GM21390 (cell line): ENCODE measurements around the gene PPM1G.
"Not testable (repeated sequence)": the region's sequence is repeated elsewhere in the genome, so short reads cannot be mapped to it uniquely, and the experiment has no call there.

Experiments used
- ATAC-seq: cut with Tn5 transposase; IDR thresholded peaks from one replicate; pipeline ENCODE4 v1.9.1; 2021; ENCODE audit not compliant: unreplicated experiment

The PPM1G gene

DNA sequence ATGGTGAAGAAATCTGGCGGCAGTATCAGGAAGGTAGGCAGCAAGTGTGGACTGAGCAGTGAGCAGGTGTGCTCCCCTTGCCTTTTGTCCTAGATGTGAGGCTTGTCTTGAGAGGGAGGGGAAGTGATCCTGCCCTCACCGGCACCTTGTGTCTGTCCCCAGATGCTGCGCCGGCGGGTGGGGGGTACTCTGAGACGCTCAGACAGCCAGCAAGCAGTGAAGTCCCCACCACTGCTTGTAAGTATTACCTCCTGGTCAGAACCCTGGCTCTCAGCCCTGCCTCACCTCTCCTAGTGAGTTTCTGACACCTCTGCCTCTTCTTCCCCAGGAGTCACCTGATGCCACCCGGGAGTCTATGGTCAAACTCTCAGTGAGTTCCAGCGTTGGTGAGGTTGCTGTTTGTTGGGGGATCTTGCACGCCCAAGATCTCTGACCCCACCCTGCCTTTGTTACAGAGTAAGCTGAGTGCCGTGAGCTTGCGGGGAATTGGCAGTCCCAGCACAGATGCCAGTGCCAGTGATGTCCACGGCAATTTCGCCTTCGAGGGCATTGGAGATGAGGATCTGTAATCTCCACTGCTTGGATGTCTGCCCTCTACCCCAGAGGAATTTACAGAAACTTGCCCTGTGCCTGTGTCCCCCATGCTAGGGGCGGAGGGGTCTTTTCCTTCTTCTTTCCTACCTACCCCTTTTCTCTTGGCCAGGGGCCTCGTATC is 33.1 kb downstream of the PPM1G start:
- ATAC-seq, result no peak

DNA sequence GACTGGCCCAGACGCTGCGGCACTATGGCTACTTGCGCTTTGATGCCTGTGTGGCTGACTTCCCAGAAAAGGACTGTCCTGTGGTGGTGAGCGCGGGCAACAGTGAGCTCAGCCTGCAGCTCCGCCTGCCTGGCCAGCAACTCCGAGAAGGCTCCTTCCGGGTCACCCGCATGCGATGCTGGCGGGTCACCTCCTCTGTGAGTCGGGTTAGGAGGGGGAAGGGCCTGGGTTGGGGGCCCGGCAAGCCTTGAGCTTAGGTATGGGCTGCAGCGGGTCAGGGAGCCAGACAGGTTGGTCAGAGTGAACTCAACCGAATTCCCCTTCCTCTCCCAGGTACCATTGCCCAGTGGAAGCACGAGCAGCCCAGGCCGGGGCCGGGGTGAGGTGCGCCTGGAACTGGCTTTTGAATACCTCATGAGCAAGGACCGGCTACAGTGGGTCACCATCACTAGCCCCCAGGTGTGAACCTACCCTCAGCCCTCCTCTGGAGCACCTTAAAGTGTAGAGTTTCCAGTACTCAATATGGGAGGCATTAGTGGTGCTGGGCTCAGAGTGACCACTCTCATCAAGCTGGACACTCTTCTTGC is 33.8 kb downstream of the PPM1G start:
- no peak for ATAC-seq

DNA sequence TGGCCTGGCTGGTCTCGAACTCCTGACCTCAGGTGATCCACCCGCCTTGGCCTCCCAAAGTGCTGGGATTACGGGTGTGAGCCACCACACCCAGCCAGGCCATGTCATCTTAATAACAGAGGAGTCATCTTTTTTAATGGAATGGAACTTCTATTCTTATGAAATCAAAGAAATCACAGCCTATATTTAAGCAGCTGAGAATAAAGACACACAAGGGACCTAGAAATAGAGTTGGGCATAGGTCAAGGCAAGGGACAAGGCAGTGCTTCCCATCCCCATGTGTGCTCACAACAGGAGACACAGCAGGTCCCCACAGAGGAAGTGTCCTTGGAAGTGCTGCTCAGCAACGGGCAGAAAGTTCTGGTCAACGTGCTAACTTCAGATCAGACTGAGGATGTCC is 35.8 kb downstream of the PPM1G start:
- ATAC-seq, result no peak

- no peak for ATAC-seq
These were observed 36.5 kb downstream of the PPM1G start for GRCh38 chr2:27372937-27373336.

DNA sequence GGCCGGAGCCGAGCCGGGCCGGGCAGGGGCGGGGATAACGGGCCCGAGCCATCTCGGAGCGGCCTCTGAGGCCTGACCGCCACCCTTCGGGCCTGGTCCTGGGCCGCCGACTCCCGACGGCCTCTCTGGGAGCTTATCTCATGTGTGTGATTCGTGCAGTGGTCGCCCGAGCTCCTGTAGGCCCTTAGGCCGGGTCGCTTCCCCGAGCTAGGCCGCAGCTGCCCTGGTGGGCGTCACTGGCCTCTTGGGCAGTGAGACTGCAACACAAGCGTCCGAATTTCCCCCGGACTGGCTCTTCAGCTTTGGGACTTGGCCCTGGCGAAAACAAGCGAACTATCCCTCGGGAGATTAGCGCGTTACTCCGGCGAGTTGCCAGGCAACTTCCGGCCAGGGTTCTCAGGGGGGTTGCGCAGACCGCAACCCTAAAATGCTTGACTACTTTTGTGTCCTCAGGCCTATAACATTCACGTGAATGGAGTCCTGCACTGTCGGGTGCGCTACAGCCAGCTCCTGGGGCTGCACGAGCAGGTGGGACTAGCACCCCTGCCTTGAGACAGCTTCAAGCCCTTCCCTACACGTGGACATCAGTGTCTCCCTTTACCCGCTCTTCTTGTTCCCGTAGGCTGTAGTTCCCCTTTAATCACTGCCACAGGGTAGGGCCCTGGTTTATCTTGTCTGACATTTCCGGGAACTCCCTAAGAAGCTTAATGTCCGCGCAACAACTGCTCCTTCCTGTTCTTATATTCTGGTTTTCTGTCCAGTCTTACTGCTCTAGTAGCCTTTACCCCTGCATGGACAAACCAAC is 38.4 kb downstream of the PPM1G start:
- peak; percentile 32 for ATAC-seq

- peak; percentile 86 for ATAC-seq
These were observed 39.2 kb downstream of the PPM1G start, which contains the start of the genes EIF2B4 and SNX17 for GRCh38 chr2:27370026-27370815. Gene EIF2B4 (minus strand): TSS chr2:27370338. CDS start chr2:27370314, 24 bp downstream. Gene SNX17 (plus strand): TSS chr2:27370616. CDS start chr2:27370744, 128 bp downstream.

DNA sequence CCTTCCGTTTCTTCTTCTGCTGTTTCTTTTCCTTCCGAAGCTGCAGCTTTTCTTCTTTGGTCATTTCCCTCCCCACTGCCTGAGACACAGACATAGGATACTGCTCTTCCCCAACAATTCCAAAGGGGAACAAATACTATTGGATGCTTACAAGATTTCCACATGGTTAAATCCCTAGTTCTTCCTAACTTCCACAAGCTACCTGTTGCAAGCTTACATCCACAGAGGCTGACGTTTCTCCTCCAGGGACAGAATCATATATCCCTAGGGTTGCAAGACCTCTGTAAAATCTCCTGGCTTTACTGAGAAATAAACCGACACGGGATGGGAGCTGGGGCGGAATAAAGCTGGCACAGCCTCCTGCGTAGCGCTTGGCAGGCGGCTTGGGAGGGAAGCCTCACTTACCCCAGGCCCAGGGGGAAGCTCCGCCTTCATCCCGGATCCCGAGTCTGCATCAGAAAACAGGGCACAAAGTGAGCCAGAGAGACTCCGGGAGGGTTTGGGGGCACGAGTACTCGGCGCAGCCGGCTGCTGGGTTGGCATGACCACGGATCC is 39.8 kb downstream of the PPM1G start:
- peak; percentile 6 for ATAC-seq

DNA sequence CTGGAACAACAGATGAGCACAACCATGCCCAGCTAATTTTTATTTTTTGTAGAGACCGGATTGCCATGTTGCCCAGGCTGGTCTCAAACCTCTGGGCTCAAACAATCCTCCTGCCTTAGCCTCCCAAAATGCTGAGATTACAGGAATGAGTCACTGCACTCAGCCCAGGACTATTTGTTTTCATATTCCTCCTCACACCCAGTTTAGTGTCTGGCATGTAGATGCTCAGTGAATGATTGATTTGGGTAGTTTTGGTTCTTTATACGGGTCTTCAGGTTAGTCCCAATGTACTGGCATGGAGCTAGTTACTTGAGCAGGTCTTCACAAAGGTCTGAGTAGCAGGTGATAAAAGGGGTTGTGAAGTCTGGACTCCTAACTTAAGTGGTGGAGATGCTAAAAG is 45.5 kb downstream of the PPM1G start:
- no peak for ATAC-seq

DNA sequence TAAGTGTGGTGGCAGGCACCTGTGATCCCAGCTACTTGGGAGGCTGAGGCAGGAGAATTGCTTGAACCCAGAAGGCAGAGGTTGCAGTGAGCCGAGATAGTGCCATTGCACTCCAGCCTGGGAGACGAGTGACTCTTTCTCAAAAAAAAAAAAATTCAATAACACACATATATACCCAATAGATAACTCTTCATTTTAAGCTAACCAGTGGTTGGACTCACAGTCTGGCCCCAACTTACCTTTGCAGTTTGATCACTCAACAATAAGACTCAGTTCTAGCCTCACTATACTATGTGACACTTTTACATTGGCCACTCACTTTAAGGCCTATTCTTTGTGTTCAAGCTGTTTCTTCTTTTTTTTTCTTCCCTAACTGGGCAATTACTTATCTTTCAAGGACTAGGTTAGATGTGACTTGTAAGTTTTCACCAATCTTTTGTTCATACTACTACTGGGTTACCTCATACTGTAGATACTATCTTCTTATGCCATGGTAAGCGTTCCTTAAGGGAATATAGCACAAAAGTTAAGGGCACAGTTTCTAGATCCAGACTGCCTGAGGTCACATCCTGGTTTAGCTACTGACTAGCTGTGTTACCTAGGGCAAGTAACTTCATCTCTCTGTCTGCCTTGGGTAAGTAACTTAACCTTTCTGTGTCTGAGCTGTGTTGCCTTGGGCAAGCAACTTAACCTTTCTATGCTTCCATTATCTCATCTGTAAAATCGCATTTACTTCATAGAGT is 46.5 kb downstream of the PPM1G start:
- ATAC-seq, result no peak

DNA sequence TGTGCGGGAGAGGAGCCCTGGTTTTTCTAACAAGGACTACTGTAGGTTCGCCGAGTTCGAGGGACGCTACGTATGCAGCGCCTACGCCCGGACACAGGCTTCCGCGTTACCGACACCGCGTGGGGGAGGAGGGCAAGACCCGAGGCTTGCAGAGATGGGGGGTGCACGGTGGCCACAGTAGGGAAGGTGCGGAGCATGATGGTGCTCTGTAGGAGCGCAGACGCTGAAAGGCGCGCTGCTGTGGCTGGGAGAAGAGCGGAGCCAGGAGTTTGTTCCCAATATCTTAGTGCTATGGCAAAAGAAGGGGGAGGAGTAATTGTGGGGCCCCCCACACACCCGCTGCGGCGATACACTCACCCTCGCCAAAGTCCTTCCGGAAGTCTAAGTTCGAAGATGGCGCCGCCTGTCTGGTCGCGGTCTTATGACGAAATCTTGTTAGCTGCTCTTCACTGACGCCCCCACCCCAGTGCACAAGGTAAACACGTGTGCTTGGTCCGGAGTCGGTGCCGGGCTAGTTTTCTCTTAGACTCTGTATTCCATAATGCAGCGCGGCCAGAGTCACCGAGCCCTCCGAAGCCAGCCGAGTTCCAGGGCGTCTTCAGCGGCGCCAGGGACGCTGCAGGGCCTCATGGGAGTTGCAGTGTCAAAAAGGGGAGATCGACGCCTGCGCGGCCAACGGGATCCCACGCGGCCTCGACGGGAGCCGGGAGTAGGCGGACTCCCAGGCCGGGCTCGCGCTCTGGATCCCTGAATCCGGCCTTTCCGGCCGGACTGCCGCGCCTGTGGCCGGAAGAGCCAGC is 52.8 kb downstream of the PPM1G start, which contains the start of gene GTF3C2:
Gene GTF3C2, minus strand, starts transcription at position 383 of the 800 bp plus-strand sequence. CDS start 13,210 bp downstream, outside the sequence.
- ATAC-seq, result peak; percentile 78

DNA sequence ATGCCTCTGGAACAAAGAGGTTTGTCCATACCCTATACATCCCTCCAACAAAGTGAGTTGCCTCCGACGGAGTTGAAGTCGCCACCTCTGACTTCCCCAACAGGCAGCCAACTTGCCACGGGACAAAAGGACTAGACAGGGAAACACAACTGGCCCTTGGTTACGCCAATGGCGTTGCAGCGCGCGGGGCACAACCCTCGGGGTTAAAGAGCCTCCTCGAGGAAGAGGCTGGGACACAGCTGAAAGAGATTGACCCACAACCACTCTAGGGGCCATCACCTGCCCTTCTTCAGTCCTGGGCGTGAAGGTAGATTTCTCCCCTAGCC is 53.4 kb downstream of the PPM1G start:
- peak; percentile 27 for ATAC-seq

- no peak for ATAC-seq
These were observed 54.8 kb downstream of the PPM1G start for GRCh38 chr2:27354597-27354927.

- no peak for ATAC-seq
These were observed 55.4 kb downstream of the PPM1G start for GRCh38 chr2:27353762-27354596.

DNA sequence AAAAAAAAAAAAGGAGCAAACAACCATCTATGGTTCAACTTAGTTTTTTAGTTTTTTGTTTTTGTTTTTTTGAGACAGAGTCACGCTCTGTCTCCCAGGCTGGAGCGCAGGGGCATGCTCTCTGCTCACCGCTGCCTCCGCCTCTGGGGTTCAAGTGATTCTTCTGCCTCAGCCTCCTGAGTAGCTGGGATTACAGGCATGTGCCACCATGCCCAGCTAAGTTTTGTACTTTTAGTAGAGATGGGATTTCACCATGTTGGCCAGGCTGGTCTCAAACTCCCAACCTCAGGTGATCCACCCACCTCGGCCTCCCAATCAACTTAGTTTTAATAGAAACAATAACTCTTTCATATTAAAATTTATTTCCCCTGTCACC is 56.0 kb downstream of the PPM1G start:
- ATAC-seq, result not testable (repeated sequence)

- no peak for ATAC-seq
These were observed 57.4 kb downstream of the PPM1G start for GRCh38 chr2:27351802-27352598.

DNA sequence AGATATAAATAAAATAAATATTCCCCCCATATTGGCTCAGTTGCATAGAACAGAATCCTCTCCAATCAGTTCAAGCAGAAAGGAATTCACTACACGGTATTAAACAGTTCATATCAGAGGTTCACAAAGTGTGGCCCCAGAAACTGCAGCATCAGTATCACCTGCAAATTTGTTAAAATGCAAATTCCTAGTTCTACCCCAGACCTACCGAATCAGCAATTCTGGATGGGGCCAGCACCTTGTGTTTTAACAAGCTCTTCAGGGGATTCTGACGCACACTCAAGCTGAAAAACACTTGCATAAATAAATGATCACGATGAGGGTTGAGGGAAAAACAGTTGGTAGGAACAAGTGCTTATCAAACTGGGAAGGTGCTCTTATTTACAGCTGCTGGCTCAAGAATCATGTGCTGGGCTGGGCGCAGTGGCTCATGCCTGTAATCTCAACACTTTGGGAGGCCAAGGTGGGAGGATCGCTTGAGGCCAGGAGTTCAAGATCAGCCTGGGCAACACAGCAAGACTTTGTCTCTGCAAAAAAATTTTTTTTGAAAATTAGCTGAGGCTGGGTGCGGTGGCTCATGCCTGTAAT is 59.2 kb downstream of the PPM1G start:
- no peak for ATAC-seq

DNA sequence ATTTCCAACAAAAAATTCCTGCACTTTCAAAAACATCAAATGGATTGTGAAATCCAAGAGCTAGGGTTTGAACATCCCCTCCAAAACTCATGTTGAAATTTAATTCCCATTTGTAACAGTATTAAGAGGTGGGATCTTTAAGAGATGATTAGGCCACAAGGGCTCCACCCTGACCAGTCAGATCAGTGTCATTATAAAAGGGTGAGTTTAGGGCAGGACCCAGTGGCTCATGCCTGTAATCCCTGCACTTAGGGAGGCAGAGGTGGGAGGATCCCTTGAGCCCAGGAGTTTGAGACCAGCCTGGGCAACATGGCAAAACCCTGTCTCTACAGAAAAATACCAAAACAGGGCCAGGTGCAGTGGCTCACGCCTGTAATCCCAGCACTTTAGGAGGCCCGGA is 61.8 kb downstream of the PPM1G start:
- ATAC-seq, result no peak
